Stimulated activated CD8-positive, alpha-beta memory T cell treated with anti-CD3 and anti-CD28 coated beads, Interleukin-15, amount 100 ng/mL, for 4 hours (primary cell): ENCODE measurements around the gene ATP7A.
"Not testable (repeated sequence)": the region's sequence is repeated elsewhere in the genome, so short reads cannot be mapped to it uniquely, and the experiment has no call there.

Experiments
- DNase-seq, 2 donors: peaks; one replicate each; pipeline ENCODE4 v3.0.0-alpha.2; 2020; ENCODE audit warnings: low read depth in 2 of 2

Gene ATP7A

DNA sequence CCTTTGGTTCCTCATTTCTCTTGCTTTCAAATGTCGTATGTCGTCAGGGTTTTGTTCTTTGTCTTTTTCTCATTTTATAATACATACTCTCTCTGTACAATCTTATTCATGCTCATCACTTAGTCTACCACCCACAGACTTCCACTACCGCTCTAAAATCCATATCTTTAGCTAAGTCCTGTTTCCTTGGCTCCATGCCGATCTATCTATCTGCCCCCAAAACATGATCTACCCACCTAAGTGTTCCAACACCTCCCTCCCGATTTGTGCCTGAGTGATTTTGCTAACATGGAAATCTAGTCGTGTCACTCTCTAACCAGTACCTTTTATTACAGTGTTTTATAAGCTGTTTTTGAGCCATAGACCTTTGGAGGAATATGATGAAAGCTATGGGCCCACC is 124.6 kb downstream of the ATP7A start:
- no peak for DNase-seq

DNA sequence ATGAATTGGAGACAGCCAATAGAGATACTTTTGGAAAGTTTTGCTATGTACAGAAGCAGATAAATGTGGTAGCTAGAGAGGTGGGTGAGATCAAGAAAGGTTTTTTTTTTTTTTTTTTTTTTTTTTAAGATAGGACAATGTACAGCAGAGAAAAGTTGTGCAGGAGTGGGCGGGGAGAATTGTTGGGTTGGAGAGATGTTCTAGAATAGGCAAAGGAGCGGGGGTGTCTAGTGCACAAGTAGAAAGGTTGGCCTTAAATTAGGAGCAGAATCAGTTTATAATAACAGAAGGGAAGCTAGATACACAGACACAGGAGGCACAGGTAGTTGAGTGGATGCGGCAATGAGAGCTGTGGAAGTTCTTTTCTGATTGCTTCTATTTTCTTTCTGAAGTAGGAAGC is 127.4 kb downstream of the ATP7A start:
- DNase-seq, result no peak

DNA sequence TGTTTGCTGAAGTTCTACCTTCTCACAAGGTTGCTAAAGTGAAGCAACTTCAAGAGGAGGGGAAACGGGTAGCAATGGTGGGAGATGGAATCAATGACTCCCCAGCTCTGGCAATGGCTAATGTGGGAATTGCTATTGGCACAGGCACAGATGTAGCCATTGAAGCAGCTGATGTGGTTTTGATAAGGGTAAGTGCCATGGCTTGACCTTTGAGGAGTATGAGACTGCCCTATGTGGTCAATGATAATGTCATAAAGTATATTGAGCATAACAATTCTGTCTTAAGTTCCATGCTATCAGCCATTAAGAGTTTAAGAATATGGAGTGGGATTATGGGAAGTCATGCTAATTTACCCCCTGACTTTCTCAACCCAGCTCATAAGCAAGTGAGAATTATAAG is 132.1 kb downstream of the ATP7A start:
- no peak for DNase-seq

DNA sequence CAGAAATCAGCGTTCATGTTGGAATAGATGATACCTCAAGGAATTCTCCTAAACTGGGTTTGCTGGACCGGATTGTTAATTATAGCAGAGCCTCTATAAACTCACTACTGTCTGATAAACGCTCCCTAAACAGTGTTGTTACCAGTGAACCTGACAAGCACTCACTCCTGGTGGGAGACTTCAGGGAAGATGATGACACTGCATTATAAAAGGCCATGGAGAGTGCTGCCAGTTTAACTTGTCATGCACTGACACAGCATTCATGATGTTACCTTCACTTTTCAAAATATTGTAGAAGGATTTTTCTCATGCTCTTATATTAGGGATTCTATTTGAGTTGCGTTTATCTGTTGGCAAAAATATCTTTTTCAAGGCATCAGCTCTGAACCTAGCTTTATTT is 135.9 kb downstream of the ATP7A start:
- no peak for DNase-seq

DNA sequence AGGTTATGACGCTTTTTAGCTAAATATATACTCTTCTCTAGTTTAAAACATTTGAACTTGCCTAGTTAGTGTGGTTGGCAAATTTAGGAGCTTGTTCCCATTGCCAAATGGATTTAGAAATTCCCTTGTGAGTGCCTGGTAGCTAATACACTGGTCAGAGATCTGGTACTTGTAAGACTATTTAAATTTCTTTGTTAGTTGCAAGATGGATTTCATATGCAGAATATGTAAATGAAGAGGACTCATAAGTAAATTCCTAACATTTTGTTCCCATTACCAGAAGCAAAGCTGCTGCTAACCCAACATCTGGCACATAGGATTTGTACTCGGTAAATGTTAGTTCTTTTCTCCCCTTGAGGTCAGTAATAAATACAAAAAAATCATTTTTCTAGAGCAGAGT is 137.6 kb downstream of the ATP7A start:
- DNase-seq, result no peak

DNA sequence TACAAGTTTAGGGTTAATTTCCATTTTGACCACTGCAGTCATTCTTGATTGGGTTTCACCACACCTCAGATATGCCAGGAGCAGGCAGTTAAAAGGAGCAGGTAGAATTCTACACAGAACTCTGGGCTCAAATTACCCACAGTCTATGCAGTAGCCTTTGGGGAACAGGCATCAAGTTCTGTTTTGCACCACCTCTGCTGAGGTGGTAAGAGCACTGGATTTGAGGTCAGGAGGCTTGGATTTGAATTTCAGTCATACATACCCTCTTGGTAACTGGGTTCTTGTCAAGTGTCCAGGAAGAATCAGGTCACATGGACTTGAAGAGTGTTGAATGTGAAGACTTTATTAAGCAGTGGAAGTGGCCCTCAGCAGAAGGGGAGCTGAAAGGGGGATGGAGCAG is 153.2 kb downstream of the ATP7A start:
- no peak for DNase-seq

DNA sequence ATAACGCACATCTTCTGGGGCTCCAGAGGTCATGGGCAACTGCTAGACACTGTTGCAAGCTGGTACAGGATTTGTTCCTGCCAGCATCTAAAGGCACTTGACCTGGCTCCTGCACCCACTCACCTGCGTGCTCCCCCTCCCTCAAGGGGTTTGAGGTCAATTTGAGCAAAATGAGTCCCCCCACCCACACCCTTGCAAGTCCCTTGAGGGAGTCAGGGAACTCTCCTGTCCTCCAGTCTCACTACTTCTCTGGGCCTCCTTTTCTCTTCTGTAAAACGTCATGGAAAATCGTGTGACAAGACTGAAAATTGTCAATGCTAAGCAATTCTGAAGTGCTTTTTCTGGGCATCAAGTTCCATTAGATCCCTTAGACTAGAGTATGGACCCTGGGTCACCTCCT is 153.7 kb downstream of the ATP7A start:
- no peak for DNase-seq

DNA sequence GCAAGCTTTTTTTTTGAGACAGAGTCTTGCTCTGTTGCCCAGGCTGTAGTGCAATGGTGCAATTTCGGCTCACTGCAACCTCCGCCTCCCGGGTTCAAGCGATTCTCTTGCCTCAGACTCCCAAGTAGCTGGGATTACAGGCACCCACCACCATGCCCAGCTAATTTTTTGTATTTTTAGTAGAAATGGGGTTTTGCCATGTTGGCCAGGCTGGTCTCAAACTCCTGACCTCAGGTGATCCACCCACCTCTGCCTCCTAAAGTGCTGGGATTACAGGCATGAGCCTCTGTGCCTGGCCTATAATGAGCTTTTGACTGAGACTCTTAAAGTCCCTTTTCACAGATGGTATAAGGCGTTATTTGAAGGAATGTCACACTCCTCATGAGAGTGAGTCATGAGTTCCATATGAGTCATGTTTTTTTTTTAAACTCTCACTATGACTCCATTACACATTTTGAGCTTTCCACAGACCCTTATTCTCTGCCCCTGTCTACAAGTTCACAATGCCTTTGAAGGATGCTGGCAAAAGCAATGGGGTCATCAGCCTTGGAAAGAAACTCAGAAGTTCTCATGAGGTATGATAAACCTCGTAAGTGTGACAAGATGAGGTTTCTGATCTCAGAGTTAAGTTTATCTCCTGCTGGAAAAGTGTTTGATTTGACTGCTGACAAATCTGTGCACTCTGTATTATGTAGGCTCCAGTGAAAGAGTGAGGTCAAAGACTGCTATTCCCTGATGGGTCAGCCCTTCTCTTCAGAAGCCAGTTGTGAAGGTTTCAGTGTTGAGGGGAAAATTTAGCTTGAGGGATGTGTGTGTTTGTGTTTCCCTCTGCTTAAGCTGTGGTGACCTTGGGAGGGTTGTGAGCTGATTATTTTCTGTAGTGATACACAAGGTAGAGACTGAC is 154.5 kb downstream of the ATP7A start:
- DNase-seq, result not testable (repeated sequence)

DNA sequence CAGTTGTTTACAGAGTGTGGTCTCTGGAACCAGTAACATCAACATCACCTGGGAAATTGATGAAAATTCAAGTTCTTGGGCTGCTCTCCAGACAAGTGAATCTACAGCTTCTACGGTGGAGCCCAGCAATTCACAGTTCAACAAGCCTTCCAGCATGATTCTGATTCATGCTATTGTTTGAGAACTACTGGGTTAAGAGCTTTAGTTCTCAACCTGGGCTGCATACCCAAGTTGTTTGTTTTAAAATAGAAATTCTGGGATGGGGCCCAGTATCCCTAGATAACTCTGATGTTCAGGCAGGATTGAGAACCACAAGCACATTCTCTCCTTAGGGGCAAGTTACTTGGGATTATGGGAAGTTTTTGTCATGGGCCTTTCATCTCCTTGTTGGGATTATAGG is 155.6 kb downstream of the ATP7A start:
- no peak for DNase-seq

DNA sequence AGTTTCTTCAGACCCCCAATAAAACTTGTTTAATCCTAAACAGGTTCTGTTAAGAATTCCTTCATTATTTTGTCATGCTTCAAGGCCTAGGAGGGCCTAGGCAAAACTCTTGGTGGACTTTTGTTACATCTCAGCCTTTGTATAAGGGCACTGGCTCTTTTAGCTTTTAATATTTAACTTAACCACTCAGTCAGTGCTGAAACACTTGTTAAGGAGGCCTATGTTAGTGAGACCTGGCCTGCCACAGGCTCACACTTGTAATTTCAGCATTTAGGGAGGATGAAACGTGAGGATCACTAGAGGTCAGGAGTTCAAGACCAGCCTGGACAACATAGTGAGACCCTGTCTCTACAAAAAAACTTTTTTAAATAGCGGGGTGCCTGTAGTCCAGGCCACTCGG is 160.8 kb downstream of the ATP7A start:
- DNase-seq, result no peak

DNA sequence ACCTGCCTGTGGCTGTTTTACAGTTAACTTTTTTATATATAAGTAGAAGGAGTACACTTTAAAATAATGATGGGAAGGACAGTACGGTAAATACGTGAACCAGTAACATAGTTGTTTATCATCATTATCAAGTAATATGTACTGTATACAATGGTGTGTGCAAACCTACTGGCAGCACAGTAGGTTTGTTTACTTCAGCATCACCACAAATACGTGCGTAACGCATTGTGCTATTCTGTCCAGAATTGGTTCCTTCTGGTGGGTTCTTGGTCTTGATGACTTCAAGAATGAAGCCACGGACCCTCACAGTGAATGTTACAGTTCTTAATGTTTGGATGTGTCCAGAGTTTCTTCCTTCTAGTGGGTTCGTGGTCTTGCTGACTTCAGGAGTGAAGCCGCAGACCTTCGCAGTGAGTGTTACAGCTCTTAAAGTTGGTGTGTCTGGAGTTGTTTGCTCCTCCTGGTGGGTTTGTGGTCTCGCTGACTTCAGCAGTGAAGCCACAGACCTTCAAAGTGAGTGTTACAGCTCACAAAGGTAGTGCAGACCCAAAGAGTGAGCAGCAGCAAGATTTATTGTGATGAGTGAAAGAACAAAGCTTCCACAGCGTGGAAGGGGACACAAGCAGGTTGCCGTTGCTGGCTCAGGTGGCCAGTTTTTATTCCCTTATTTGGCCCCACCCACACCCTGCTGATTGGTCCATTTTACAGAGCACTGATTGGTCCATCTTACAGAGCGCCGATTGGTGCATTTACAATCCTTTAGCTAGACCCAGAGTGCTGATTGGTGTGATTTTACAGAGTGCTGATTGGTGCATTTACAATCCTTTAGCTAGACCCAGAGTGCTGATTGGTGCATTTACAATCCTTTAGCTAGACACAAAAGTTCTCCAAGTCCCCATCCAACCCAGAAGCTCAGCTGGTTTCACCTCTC is 162.9 kb downstream of the ATP7A start:
- peak; percentile 12 to 21 for DNase-seq

DNA sequence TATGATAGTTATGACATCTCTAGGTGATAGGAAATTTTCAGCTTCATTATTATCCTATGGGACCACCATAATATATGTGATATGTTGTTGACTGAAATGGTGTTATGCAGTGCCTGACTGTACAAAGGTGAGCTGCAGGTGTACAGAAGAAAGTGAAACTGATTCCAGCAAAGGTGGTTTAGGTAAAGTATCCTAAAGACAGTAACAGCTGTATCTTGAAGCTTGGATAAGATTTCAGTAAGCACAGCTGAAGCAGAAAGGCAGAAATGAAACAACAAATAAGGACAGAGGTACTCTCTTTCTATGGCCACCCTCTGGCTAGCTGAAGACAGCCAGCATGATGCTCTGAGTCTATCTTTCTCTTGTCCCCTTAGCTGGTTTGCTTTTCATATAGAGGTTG is 163.6 kb downstream of the ATP7A start:
- no peak for DNase-seq

DNA sequence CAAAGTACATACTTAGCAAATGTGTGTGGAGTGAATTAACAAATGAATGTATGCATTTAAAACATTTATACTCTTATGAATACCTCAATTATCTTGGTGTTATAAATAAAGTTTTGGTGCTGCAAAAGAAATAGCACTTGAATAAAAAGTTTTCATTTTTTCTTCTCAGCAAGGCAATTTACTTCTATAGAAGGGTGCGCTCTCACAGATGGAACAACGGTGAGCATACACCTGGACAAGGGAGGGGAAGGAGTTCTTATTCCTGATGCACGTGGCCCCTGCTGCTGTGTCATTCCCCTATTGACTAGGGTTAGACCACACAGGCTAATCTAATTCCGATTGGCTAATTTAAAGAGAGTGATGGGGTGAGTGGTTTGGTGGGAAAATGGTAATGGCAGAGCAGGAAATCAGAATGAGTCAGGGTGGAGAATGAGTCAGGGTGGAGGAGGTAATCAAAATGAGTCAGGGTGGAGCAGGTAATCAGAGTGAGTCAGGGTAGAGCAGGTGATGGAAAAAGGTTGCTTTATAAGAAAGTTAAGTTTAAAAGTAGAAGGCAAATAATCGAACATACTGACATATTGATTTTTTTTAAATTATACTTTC is 165.4 kb downstream of the ATP7A start:
- no peak for DNase-seq

DNA sequence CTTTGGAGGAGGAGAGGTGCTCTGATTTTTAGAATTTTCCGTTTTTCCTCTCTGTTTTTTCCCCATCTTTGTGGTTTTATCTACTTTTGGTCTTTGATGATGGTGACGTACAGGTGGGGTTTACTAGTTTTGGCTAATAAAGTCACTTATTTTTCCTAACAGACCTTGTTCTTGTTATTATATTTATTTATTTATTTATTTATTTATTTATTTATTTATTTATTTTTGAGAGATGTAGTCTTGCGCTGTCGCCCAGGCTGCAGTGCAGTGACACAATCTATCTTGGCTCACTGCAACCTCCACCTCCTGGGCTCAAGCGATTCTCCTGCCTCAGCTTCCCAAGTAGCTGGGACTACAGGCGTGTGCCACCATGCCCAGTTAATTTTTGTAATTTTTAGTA is 170.9 kb downstream of the ATP7A start:
- DNase-seq, result not testable (repeated sequence)

DNA sequence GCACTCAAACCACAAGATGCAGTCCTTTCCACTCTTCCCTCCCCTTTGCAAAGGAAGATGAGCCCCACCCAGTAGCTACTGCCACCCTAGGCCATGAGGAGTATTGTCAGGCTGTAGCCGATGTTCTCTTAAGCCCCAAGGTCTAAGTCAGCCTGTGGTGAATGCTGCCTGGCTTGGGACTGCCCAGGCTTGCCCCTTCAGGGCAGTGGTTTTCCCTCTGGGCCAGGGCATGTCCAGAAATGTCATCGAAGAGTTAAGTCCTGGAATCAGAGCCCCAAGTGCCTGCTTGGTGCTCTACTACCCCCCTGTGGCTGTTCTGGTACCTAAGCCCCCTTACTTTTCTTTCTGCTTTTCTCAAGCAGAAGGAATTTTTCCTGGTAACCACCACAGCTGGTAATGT is 181.8 kb downstream of the ATP7A start:
- DNase-seq, result no peak

DNA sequence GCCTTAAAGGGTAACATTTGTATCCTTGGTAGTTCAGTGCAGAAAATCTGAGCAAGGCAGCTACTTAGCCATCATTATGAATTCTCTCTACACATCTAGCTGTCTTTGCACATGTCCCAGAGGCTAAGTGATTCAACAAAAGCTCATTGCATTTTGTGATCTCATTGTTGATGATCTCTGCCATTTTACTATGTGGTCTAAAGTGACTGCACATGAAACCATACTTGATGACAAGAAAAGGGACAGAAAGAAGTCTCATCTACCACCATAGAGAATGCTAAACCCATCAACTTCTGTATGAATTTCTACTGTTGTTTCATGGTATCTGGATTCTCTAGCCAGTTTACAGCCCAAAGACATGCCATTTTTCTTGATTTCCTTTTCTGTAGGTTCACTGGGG is 187.6 kb downstream of the ATP7A start:
- DNase-seq, result no peak
